Astrocyte of the spinal cord (primary cell): ENCODE results near the gene STUB1.

ENCODE experiments used
- DNase-seq: peaks from one replicate; pipeline ENCODE4 v3.0.0; 2011; ENCODE audit warnings: low read depth, low spot score
- H3K4me3 ChIP-seq: 2 replicates; pipeline ENCODE4 v1.5.1; 2011; ENCODE audit warnings: low read depth, mild to moderate bottlenecking, low read length, moderate library complexity
- in situ Hi-C: cut with HindIII; loops from 2 replicates; pipeline ENCODE4 v1.10.0; 2017; ENCODE audit warnings: low sequenced_read_pairs
- TF ChIP-seq, protein P1 (sequence below): IDR thresholded peaks from 2 replicates; pipeline ENCODE4 v1.5.1; 2012; ENCODE audit warnings: low read depth, mild to moderate bottlenecking, low read length, inconsistent platforms

The STUB1 gene

DNA sequence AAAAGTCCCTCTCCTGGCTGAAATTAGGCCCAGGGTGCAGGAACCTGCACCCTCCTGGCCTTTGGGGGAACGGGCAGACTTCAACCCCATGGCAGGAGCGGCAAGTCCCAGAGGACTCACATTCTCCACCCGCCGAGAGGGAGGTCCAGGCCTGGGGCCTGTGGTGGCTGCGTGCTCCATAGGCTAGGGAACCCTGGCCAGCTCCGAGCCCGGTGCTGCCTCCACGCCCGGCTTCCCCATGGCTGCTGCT lies 45.9 kb downstream of the STUB1 start:
- H3K4me3 ChIP-seq = no peak overlapping the region
- in situ Hi-C loops = no loop called here
- TF ChIP-seq, protein P1, sequence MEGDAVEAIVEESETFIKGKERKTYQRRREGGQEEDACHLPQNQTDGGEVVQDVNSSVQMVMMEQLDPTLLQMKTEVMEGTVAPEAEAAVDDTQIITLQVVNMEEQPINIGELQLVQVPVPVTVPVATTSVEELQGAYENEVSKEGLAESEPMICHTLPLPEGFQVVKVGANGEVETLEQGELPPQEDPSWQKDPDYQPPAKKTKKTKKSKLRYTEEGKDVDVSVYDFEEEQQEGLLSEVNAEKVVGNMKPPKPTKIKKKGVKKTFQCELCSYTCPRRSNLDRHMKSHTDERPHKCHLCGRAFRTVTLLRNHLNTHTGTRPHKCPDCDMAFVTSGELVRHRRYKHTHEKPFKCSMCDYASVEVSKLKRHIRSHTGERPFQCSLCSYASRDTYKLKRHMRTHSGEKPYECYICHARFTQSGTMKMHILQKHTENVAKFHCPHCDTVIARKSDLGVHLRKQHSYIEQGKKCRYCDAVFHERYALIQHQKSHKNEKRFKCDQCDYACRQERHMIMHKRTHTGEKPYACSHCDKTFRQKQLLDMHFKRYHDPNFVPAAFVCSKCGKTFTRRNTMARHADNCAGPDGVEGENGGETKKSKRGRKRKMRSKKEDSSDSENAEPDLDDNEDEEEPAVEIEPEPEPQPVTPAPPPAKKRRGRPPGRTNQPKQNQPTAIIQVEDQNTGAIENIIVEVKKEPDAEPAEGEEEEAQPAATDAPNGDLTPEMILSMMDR = no peak
- no peak for DNase-seq

DNA sequence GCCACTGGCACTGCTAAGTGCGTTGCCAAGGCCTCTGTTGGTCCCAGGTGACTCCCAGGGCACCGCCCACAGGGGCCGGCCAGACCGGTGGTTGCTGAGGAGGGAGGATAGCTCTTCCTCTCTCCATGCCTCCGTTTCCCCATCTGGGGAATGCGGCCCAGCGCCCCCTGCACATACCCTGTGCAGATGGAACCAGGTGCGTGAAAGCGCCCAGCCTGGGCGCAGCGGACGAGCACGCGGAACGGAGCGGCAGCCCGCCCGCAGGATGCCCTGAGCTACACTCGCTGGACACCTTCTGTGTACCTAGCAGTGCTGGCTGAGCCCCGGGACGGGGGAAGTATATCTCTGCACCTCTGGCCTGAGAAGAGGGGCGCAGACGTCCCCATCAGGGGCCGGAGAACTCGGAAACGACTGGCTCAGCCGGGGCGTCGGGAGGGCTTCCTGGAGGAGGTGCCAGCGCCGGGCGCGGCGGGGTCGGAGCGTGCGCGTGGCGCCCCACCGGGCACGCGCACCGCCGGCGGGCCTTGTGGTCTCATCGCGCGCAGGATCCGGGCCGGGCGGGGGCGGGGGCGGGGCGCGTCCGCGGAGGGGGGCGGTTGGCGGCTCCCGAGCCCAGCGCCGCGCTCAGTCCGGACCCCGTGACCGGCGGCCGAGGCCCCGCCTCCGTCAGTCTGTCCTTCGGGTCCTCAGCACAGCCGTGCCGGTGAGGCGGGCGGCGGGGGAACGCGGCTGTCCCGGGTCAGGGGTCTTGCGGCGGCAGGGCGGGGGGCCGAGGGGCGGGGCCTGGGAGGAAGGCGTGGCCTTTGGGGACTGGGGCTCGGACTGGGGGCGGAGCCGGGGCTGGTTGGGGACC lies 46.5 kb downstream of the STUB1 start, which contains the start of the genes CCDC78 and HAGHL:
Gene CCDC78 (minus strand): TSS at position 6 of the 853 bp plus-strand sequence. CDS start 76 bp downstream, outside the sequence.
Gene HAGHL (plus strand): TSS at position 669 of the 853 bp plus-strand sequence. CDS start 404 bp downstream, outside the sequence.
- in situ Hi-C loops = no loop called here
- DNase-seq = peak; percentile 32

DNA sequence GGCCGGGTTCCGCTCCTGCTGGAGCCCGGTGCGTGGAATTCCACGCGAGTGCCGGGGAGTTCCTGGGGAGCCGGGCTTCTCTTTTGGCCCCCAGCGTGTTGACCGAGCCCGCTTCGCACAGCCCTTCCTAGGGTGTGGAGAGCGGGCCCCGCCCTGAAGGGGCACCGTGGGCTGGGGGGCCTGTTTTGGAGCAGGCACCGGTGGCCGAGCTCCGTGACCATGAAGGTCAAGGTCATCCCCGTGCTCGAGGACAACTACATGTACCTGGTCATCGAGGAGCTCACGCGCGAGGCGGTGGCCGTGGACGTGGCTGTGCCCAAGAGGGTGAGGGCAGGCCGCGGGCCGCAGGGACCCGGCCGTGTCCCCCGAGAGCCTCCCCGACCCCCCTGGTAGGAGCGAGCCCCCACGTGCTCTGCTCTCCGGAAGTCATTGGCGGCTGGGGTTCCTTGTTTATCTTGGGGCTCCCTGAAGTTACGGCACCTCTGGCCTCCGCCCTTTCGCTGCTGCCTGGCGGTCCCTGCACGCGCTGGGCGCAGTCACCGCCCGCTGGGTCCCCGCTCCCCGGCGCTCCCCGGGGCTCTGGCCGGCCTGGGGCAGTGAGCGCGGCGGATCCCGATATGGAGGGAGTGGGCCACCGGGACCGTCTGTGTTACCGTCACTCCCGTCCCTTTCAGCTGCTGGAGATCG lies 47.2 kb downstream of the STUB1 start:
- peak overlapping the region; percentile 62 for H3K4me3 ChIP-seq
- in situ Hi-C loops = no loop called here
- no peak for DNase-seq
- TF ChIP-seq, protein P1 = no peak

More for the DNA sequence above, 46.5 kb downstream of the STUB1 start, which contains the start of the genes CCDC78 and HAGHL:
- H3K4me3 ChIP-seq = peak within 1 kb of the TSS; percentile 62
- TF ChIP-seq, protein P1 = no peak

DNA sequence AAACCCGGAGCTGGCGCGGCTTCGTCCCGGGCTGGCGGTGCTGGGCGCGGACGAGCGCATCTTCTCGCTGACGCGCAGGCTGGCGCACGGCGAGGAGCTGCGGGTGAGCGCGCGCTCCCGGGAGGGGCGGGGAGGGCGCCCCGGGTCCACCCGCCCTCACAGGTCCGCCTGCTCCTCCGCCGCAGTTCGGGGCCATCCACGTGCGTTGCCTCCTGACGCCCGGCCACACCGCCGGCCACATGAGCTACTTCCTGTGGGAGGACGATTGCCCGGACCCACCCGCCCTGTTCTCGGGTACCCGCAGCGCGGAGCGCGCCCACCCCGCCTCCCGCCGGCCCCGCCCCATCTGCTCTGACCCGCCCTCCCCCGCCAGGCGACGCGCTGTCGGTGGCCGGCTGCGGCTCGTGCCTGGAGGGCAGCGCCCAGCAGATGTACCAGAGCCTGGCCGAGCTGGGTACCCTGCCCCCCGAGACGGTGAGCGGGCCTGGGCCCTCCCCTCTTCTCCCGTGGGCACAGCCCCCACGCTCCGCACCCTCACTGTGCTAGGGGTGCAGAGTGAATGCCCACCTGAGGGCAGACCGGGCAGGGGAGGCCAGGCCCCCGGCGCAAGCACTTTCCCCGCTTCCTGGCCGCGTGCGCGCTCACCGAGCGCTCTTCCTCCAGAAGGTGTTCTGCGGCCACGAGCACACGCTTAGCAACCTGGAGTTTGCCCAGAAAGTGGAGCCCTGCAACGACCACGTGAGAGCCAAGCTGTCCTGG lies 48.1 kb downstream of the STUB1 start:
- in situ Hi-C loops = no loop called here
- DNase-seq = peak; percentile 83
- TF ChIP-seq, protein P1 = no peak
- peak overlapping the region; percentile 62 for H3K4me3 ChIP-seq

DNA sequence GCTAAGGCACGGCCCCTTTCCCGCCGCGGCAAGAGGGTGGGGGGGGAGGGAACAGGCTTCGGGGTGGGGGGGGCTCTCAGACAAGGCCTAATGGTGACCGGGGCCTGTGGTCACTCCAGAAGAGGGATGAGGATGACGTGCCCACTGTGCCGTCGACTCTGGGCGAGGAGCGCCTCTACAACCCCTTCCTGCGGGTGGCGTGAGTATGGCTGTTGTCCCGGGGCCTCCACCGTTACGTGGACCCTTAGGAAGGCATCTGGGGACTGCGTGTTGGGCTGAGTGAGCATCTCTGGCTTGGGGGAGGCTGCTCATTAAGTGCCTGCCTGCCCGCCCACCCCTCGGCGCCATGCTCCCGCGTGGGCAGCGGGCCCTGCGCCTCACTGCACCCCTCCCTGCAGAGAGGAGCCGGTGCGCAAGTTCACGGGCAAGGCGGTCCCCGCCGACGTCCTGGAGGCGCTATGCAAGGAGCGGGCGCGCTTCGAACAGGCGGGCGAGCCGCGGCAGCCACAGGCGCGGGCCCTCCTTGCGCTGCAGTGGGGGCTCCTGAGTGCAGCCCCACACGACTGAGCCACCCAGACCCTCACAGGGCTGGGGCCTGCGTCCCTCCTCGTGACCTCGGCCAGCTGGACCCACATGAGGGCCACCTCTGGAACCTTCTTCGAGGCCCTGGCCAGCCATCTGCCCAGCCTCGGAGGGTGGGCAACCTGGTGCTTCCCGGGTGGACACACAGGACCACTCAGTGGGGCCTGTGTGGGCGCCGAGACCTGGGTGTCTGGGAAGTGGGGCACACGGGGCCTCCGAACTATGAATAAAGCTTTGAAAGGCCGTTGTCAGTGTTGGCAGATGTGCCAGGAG lies 48.9 kb downstream of the STUB1 start:
- TF ChIP-seq, protein P1 = no peak
- DNase-seq = no peak
- H3K4me3 ChIP-seq = peak overlapping the region; percentile 62
- in situ Hi-C loops = no loop called here
